Right lobe of liver (tissue), 4 donors: ENCODE results near the gene RAD18.

Experiments used
- CTCF ChIP-seq, 4 donors: fragments of 200-600 bp in 3 of 4; fragments of 450-650 bp in 1 of 4; IDR thresholded peaks; one replicate each; pipeline versions ENCODE4 v1.5.1 to v1.8.0; 2016 to 2022; ENCODE audit warnings: antibody characterized with exemption in 4 of 4, mild to moderate bottlenecking in 2 of 4
- POLR2A ChIP-seq: fragments of 450-650 bp; IDR thresholded peaks from one replicate; pipeline ENCODE4 v1.6.1; 2017; ENCODE audit warnings: antibody characterized with exemption, mild to moderate bottlenecking
- donor health status: DM: no; HTN: no; CAD: no.
- donor health status: DM: no; HTN: no; CAD: no.
- donor health status: DM: no; HTN: yes; CAD: no.

GRCh38 chr3:8864402-8865350 lies 98.6 kb downstream of the RAD18 start:
- TF ChIP-seq CTCF (IDR thresholded peaks at IDR 0.05): no peak
- no peak for TF ChIP-seq POLR2A
